G401 (cell line): ENCODE results near the gene HSD17B2. TPM values are rescaled to one million over a fixed set of nuclear protein-coding genes. Genes with fewer than 3 reads are reported as not detected.
"Not testable (repeated sequence)": the region's sequence is repeated elsewhere in the genome, so short reads cannot be mapped to it uniquely, and the experiment has no call there.

Experiments used
- DNase-seq: peaks from one replicate; pipeline ENCODE4 v3.0.0-alpha.2; 2015; ENCODE audit warnings: low spot score
- in situ Hi-C: cut with HindIII; loops from 2 replicates; pipeline ENCODE4 v1.10.0; 2016; ENCODE audit warnings: low sequenced_read_pairs, mixed read lengths
- total RNA-seq: library from RNA; depleted of rRNA; stranded (reverse); fragments of >200 nt; shearing (Covaris generic); gene quantifications from 2 replicates; pipeline ENCODE4 v1.2.3, GENCODE V29; 2014; rRNA removed

Gene HSD17B2, protein sequence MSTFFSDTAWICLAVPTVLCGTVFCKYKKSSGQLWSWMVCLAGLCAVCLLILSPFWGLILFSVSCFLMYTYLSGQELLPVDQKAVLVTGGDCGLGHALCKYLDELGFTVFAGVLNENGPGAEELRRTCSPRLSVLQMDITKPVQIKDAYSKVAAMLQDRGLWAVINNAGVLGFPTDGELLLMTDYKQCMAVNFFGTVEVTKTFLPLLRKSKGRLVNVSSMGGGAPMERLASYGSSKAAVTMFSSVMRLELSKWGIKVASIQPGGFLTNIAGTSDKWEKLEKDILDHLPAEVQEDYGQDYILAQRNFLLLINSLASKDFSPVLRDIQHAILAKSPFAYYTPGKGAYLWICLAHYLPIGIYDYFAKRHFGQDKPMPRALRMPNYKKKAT
- 1.7 and 3.9 TPM in 2 replicates for total RNA-seq

DNA sequence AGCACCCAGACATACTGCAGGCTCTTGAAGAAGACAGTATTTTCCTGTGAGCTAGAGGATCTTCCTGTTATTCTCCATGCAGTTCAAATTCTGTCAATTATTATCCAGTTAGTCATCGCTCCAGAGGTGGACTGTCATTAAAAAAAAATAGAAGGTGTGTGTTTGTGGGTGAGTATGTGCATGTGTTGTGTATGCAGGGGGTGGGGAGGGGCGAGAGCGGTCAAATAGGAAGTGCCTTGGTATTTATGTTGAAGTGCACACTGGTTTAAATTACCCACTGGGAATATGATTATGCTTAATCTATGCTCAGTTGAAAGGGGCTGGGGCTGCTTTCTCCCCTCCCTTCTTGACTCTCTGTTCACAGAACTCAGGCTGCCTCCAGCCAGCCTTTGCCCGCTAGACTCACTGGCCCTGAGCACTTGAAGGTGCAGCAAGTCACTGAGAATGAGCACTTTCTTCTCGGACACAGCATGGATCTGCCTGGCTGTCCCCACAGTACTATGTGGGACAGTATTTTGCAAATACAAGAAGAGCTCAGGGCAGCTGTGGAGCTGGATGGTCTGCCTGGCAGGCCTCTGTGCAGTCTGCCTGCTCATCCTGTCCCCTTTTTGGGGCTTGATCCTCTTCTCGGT, at the start of gene HSD17B2:
TSS of gene HSD17B2 (plus strand) at position 273 of the 632 bp plus-strand sequence. CDS start at position 445, 172 bp downstream.
- no peak for DNase-seq
- in situ Hi-C loops, result no loop called here

DNA sequence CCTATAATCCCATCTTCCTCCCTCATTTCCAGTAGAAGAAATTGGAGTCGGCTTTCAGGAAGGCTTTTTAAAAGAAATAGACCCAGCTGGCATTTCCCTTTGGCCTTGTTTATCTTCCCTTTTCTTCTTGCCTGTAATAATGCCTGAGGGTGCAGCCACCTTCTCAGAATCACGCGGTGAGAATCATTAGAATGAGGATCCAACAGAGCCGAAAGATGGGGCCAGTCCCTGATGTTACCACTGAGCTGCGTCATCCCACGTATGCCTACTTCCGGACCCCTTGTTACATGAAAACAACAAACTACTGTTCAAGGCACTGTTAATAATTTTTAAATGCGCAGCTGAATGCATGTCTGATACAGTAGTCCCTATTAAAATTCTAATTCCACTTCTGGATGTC, 47.9 kb upstream of the HSD17B2 start:
- in situ Hi-C loops, result no loop called here
- no peak for DNase-seq

DNA sequence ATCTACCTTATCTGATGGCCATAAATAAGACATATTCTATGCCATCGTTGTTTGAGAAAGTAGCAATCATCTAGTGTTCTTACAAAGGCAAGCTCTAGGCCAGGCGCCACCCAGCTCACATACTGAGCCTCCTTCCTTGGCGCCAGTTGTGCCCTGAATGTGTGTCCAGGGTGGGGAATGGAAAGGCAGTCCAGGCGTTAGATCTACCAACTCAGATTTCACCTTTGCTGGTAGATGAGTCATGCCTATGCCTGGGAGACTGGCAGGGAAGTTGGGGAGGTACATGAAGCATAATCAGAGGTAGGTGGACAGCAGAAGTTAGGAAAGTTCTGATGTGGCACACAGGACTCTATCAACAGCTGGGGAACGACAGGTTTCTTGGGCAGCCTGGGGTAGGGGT, 47.3 kb upstream of the HSD17B2 start:
- DNase-seq, result no peak
- in situ Hi-C loops, result no loop called here

DNA sequence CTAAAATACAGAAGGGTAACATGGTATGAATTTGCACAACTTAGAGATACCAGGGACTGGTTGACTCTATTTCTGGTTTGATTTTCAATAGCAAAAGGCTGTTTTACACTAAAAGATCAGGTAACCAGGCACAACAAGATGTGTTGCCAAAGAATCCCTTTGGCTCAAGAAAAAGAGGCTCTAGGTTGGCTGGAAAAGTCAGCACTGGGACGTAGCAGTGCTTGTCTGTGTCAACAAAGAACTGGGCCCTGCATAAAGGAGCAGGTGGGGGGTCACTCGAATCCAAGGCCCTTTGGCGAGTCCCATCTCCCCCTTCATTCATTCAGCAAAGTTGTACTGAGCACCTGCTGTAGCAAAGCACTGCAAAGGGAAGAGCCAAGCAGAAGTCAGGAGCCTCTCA, 42.2 kb upstream of the HSD17B2 start:
- in situ Hi-C loops, result no loop called here
- DNase-seq, result no peak

DNA sequence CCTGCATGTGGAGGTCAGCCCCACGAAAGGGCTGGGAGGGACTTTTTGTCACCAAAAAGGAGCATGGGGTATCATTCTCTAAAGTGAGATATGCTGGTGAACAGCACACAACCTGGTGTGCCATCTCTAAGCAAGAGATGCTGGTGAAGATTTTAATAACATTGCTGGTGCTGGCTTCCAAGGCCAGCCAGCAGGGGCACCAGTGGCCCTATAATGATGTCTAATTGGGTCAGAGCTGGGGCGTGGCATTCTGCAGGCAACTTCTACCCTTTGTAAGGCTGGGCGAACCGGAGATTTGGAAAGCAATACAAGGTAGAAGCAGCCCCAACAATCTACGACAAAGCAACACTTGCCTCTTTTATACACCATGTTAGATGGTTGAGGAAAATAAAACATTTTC, 40.6 kb upstream of the HSD17B2 start:
- in situ Hi-C loops, result no loop called here
- DNase-seq, result no peak

DNA sequence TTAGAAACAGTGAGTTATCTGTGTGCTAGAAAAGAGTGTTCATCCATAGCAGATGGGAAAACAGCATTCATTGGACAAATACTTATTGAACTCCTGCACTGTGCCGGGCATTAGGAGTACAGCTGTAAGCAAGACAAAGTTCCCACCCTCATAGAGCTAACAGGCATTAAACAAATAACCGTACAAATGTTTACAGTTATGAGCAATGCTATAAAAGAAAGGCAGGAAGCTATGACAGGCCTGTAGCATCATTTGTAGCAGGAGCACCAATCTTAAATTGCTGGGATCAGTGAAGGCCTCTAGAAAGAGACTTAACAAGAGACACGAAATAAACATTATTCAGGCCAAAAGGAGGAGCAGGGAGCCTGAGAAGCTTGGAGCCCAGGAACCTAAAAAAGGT, 39.4 kb upstream of the HSD17B2 start:
- DNase-seq, result no peak
- in situ Hi-C loops, result no loop called here

DNA sequence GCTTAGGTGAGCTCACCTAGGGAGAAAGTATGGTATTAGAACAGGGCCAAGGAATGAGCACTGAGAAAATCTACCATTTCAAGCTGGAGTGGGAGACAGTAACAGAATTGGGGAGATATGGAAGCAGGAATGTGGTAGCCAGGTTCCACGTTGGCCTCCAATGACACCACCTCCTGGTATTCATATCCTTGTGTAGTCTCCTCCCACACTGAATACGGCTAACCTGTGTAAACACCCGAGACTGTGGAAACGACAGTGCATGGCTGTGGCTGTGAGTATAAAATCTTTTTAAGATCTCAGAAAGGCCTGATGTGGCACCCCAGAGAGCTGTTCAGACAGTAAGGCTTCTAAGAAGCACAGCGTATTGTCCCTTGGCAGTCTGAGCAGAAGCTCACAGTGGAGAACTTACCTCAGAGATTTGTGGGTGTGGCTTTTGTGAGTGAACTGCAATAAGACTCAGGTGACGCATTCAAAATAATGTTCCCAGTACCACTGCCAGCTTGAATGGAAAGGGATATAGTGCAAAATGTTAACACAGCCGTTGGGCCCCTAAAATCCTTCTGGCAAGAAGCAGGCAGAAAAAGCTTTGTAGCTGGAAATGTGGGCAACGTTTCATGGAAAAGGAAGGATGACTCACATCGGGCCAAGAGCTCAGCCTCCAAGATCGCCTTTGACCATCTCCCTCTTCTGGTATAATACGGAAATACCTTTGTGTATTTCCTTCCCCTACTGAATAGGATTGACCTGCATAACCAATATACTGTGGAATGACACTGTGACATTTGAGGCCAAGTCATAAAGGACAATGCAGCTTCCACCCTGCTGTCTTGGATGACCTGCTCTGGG, 38.2 kb upstream of the HSD17B2 start:
- DNase-seq, result no peak
- in situ Hi-C loops, result no loop called here

DNA sequence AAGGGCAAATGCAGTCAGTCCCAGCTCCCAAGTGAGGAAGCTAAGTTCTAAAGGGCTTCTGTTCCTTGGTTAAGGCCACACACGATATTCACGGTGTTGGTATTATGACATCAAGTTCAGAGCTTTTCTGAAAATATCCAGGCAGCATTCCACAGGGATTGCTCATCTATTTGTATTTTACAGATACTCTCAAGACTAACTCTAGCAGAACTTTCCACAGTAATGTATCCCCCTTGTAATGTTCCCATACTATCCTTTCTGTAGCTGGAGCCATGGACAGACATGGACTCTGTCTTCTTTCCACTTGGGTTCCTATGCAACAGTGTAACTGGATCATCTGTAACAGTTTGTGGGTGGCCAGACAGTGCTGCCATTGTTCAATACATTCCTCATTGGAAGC, 37.3 kb upstream of the HSD17B2 start:
- in situ Hi-C loops, result no loop called here
- DNase-seq, result no peak

DNA sequence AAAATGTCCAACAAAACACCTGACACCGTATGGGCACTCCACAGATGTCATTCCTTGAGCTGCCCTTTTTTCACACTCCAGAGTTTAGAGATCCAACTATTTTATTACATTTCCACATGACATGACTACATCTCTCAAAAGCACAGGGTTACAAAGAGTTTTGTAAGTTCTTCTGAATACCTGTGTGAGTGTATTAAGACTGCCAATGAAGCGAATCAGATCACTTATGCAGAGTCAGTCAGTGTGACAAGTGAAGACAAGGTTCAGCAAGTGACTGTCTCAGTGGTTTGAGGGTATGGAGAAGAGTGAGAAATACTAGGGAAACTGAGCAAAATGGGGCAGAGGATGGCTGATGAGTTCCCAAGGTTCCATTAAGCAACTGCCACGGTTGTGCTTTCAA, 32.2 kb upstream of the HSD17B2 start:
- DNase-seq, result no peak
- in situ Hi-C loops, result no loop called here

DNA sequence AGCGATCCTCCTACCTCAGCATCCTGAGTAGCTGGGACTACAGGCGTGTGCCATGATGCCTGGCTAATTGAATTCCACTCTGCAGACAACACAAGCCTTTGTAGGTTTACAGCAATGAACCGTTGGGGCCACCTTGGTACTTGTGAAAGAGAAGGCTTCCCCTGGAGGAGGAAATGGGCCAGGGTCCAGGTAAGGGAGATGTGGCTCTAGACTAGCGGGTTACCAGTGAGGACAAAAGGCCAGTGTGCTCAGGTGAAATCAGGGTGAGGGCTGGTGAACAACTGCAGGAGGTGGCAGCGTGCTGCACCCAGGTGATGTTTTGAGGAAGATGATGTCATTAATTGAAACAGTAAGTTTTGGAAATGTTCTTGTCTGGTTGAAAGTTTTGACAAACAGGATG, 30.5 kb upstream of the HSD17B2 start:
- in situ Hi-C loops, result no loop called here
- DNase-seq, result no peak

DNA sequence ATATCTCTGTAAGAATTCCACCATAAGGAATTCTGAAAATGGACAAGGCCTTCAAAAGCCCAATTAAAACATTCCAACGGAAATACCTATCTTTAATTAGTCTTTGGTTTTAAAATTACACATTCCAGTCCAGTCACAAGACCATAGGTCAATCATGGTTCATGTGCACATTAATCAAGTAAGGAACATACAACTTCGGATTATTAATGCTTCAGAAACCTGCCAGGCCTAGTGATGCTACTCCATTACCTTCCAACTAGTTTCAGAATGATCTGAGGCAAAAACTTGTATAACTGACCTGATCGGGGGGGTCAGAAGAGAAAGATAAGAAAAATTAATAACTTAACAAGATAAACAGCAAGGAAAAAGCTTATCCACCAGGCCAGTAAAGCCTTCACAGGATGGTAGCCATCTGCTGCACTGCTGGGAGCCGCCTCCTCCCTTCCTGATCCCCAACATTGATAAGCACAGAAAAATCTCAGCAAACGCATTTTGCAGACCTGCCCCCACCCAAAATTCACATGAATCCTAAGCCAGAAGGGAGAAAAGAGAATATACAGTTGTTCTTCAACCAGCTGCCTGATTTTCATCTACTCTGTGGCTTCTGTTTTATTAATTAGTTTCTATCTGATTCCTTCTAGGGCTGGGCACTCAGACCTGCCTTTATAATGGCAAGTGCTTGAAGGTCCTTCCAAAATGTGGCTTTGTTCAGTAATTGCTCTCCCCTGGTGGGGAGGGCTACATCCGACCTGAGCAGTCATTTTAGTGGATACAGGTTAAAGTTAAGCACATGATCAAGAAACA, 29.8 kb upstream of the HSD17B2 start:
- in situ Hi-C loops, result no loop called here
- no peak for DNase-seq

DNA sequence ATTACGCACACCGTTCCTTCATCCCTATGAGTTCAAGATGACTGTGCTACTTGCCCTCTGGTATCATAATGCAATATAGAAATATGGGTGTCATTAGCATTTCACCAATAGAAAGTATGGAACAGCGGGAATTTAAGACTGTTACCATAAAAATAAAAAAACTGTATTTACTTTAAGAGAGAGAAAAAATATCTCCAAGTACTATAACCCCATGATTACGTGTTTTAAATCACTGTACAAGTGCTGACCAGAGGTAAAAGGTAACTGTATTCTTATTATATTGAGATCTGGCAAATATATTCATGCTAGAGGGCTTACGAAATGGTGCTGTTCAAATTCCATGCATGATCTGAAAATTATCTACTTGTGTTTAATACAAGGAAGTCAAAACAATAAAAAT, 29.0 kb upstream of the HSD17B2 start:
- DNase-seq, result no peak
- in situ Hi-C loops, result no loop called here

DNA sequence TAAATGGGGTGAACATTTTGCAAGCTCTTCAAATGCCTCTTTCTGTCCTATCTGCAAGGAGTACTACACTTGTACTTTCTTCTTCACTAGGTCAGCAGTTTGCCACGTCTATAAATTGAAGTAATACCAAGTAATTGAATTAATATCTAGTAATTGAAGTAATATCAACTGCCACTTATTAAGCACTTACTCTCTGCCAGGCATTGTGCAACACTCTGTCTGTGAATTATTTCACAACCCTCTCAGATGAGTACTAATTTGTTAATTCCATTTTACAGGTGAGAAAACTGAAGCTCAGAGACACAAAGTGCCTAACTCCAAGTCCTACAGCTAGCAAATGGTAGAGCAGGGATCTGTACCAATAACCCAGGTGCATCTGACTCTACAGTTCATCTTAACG, 27.9 kb upstream of the HSD17B2 start:
- in situ Hi-C loops, result no loop called here
- DNase-seq, result no peak

DNA sequence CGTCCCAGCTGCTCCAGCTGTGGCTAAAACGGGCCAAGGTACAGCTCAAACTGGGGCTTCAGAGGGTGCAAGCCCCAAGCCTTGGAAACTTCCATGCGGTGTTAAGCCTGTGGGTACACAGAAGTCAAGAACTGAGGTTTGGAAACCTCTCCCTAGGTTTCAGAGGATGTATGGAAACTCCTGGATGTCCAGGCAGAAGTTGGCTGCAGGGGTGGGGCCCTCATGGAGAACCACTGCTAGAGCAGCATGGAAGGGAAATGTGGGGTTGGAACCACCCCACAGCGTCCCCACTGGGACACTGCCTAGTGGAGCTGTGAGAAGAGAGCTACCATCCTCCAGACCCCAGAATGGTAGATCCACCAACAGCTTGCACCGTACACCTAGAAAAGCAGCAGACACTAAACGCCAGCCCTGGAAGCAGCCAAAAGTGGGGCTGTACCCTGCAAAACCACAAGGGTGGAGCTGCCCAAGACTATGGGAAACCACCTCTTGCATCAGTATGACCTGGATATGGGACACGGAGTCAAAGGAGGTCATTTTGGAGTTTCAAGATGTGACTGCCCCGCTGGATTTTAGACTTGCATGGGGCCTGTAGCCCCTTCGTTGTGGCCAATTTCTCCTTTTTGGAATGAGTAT, 26.0 kb upstream of the HSD17B2 start:
- in situ Hi-C loops, result no loop called here
- no peak for DNase-seq

DNA sequence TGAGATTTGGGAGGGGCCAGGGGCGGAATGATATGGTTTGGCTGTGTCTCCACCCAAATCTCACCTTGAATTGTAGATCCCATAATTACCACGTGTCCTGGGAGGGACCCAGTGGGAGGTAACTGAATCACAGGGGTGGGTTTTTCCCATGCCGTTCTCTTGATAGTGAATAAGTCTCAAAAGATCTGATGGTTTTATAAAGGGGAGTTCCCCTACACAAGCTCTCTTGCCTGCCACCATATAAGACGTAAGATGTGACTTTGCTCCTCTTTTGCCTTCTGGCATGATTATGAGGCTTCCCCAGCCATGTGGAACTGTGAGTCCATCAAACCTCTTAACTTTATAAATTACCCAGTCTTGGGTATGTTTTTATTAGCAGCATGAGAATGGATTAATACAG, 25.3 kb upstream of the HSD17B2 start:
- in situ Hi-C loops, DNase-seq: not testable (repeated sequence)

DNA sequence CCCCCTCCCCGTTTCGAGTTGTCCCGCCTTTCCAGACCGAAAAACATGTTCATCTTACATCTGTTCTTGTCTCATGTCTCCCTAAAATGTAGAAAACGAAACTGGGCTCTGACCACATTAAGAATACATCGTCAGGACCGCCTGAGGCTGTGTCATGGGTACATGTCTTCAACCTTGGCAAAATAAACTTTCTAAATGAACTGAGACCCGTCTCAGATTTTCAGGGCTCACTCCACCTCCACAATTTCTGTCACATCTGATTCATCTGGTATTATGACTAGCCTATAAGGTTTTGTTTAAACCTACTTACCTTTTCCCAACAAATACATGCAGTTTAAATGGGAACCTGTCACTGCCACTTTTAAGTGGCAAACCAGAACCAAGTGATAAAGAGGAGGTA, 24.4 kb upstream of the HSD17B2 start:
- in situ Hi-C loops, result no loop called here
- no peak for DNase-seq

DNA sequence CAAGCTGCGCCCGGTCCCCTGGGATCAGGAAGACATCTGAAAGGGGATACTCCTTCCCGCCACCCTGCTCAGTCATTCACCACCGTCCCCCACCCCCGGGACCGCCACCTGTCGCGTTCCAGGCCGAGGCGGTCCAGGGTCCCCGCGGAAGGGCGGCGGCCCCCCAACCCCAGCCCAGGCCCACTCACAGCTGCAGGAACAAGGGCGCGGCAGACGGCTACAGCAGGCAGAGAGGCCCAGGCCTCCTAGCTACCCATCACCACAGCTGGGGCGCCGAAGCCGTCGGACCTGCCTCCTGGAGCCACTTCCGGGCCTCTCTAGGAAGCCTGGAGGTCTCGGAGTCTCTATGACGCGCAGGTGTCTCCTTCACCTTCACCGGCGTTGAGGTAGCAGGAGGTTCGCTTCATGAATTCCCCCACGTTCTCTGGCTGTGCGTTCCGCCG, 23.8 kb upstream of the HSD17B2 start, which contains the start of gene SDR42E1:
TSS of gene SDR42E1 (minus strand) at position 272 of the 443 bp plus-strand sequence. CDS start 10,612 bp downstream, outside the sequence.
- in situ Hi-C loops, result no loop called here
- DNase-seq, result no peak

DNA sequence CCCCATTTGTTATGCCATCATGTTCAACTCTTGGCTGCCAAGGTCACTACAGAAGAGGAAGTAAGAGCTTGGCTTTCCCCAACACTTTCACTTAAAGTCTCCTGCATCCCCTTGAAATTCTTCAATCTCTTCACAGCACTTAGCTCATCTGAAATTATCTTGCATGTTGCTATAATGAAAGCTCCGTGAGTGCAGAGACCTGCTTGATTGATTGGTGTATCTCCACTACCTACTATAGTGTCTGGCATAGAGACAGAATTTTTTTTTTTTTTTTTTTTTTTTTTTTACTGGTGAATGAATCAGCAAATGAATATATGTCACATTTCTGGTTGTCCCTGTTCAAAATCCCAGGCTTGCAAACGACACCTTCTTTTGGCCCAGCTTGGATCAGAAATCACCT, 21.9 kb upstream of the HSD17B2 start:
- in situ Hi-C loops, result no loop called here
- DNase-seq, result no peak

DNA sequence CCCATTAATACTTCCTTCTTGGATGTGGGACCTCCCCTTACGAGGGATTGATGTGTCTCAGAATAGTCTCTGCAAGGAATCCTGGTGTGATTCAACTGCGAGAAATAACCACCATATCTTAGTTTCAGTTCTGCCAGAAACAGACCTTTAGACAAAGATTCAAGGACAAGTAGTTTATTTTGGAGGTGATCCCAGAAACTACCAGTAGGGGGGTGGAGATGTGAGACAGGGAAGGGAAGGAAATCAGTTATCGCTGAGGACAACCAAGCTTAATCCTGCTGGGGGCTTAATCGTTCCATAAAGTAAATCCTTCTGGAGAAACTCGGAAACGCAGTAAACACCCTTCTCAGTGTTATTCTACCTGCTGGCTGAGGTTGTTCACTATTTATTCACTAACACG, 18.8 kb upstream of the HSD17B2 start:
- no peak for DNase-seq
- in situ Hi-C loops, result no loop called here
